Esophagus squamous epithelium (tissue), 4 donors: ENCODE data around the gene CD2.

ENCODE experiments used
- CTCF ChIP-seq, 6 experiments: fragments of 450-650 bp in 4 of 6; fragments of 200-600 bp in 2 of 6; sonication (generic) in 2 of 6; IDR thresholded peaks; one replicate each; pipeline ENCODE4 v1.5.1; 2016 to 2019; ENCODE audit warnings: antibody characterized with exemption in 6 of 6, mild to moderate bottlenecking in 4 of 6, moderate library complexity in 4 of 6
- POLR2A ChIP-seq, 4 donors: fragments of 450-650 bp; IDR thresholded peaks; one replicate each; pipeline ENCODE4 v1.6.1; 2017; ENCODE audit warnings: antibody characterized with exemption in 4 of 4, mild to moderate bottlenecking in 4 of 4, moderate library complexity in 3 of 4

- TF ChIP-seq CTCF (IDR thresholded peaks at IDR 0.05) = no peak
- no peak for TF ChIP-seq POLR2A (IDR thresholded peaks at IDR 0.05)
These were observed 53.4 kb downstream of the CD2 start for GRCh38 chr1:116807394-116808199.
